CD4-positive, alpha-beta T cell treated with Interferon alpha-2 for 1 hour (primary cell): ENCODE data around the gene TOP2B.

Experiments
- DNase-seq, 2 donors: peaks; one replicate each; pipeline ENCODE4 v3.0.0-alpha.2; 2020 to 2022

Gene TOP2B

DNA sequence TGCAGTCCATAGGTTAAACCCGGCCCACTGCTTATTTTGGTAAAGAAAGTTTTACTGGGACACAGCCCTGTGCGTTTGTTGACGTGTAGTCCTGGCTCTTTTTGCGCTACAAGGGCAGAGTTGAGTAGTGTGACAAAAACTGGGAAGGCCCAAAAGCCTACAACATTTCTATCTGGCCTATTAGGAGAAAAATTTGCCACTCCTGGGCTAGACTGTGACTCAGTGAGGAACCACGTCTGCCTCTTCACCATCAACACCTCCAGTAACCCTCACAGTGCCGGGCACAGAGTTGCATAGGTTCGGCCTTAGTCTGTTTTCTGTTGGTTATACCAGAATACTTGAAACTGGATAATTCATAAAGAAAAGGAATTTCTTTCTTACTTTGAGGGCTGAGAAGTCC is 110.3 kb downstream of the TOP2B start:
- no peak for DNase-seq

DNA sequence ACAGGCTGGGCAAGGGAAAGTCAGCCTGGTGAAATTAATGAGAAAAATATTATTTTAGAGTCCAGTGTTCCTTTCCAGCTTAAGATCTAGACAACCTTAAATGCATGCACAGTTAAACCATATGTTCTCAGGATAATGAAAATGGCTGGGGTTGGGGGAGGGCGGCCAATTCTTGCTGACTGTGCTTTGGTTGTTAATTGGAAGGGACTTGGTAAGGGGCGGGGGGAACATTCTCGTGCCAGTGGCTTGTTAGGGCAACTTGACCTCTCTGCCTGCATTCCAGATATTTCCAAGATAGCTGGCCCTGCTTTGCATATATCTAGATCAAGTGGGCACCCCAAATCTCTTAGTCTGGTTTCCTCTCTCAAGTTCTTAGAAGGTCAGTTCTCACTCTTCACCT is 112.5 kb downstream of the TOP2B start:
- DNase-seq: no peak

DNA sequence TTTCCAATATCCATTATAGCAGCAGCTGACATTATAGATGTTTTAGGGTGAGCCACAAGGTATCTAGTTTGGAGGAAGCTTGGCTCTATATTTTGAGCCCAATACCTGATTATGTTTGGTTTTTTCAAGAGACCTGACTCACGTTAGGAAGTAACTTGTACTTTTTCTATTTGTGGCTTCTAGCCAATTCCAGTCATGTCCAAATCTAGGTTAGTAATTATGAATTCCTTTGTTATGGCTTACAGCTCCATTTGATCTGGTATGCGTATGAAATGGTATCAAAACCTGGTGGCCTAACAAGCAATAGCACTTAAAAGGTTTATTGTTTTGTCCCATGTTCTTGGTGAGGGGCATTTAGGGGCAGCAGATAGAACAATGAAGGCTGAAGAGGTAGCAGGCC is 115.9 kb downstream of the TOP2B start:
- no peak for DNase-seq

- no peak for DNase-seq
Observed at GRCh38 chr3:25547943-25548674, 116.6 kb downstream of the TOP2B start.
